Activated CD4-positive, CD25-positive, alpha-beta regulatory T cell treated with anti-CD3 and anti-CD28 coated beads, Interleukin-2, amount 50 U/mL, for 24 hours (primary cell): ENCODE measurements around the gene CNNM1.

Source experiments
- ATAC-seq, 2 donors: fragments of 150-1000 bp; cut with Tn5 transposase; one replicate each; pipeline ENCODE4 v1.10.0; 2021; ENCODE audit warnings: mild to moderate bottlenecking in 1 of 2, moderate library complexity in 1 of 2

Gene CNNM1

GRCh38 chr10:99374972-99375371 lies 45.8 kb downstream of the CNNM1 start:
- ATAC-seq: no peak

- no peak for ATAC-seq
Measured at GRCh38 chr10:99375426-99375825, 46.3 kb downstream of the CNNM1 start.

GRCh38 chr10:99382176-99382575 lies 53.0 kb downstream of the CNNM1 start:
- no peak for ATAC-seq

GRCh38 chr10:99387071-99387470 lies 57.9 kb downstream of the CNNM1 start:
- no peak for ATAC-seq

- no peak for ATAC-seq
Measured at GRCh38 chr10:99387541-99387940, 58.4 kb downstream of the CNNM1 start.

GRCh38 chr10:99389729-99390480 lies 60.7 kb downstream of the CNNM1 start:
- ATAC-seq: no peak

- ATAC-seq: no peak
Measured at GRCh38 chr10:99391346-99391745, 62.2 kb downstream of the CNNM1 start.

- no peak for ATAC-seq
Measured at GRCh38 chr10:99393036-99393435, 63.9 kb downstream of the CNNM1 start.

GRCh38 chr10:99393683-99394082 lies 64.5 kb downstream of the CNNM1 start:
- ATAC-seq: no peak

GRCh38 chr10:99394256-99394655 lies 65.1 kb downstream of the CNNM1 start:
- ATAC-seq: no peak

- no peak for ATAC-seq
Measured at GRCh38 chr10:99394761-99395386, 65.7 kb downstream of the CNNM1 start.

GRCh38 chr10:99395750-99396445 lies 66.7 kb downstream of the CNNM1 start:
- ATAC-seq: no peak

- no peak for ATAC-seq
Measured at GRCh38 chr10:99396471-99396870, 67.3 kb downstream of the CNNM1 start.

- no peak for ATAC-seq
Measured at GRCh38 chr10:99399664-99400063, 70.5 kb downstream of the CNNM1 start.

GRCh38 chr10:99403674-99404073 lies 74.5 kb downstream of the CNNM1 start:
- ATAC-seq: no peak

GRCh38 chr10:99406149-99406548 lies 77.0 kb downstream of the CNNM1 start:
- ATAC-seq: no peak

- no peak for ATAC-seq
Measured at GRCh38 chr10:99410146-99410545, 81.0 kb downstream of the CNNM1 start.

GRCh38 chr10:99410876-99411275 lies 81.7 kb downstream of the CNNM1 start:
- no peak for ATAC-seq

- ATAC-seq: no peak
Measured at GRCh38 chr10:99411546-99411945, 82.4 kb downstream of the CNNM1 start.

GRCh38 chr10:99412099-99412498 lies 82.9 kb downstream of the CNNM1 start:
- ATAC-seq: no peak

GRCh38 chr10:99418910-99419624 lies 89.9 kb downstream of the CNNM1 start:
- no peak for ATAC-seq

- ATAC-seq: no peak
Measured at GRCh38 chr10:99419688-99420087, 90.5 kb downstream of the CNNM1 start.

- no peak for ATAC-seq
Measured at GRCh38 chr10:99421233-99421739, 92.1 kb downstream of the CNNM1 start.
